OCI-LY1 (cell line): Measurements from ENCODE around the gene IL20RB.

Source experiments
- H2AFZ ChIP-seq: fragments of 200-600 bp; sonication (generic), shearing (Covaris generic); 2 replicates; pipeline ENCODE4 v1.6.0; 2014; ENCODE audit warnings: antibody characterized with exemption, mild to moderate bottlenecking, low read length
- H3F3A ChIP-seq: fragments of 200-600 bp; sonication (generic), shearing (Covaris generic); 2 replicates; pipeline ENCODE4 v1.6.0; 2014; ENCODE audit warnings: mild to moderate bottlenecking, antibody characterized with exemption, low read length, moderate library complexity; ENCODE audit not compliant: insufficient read depth
- H3K27ac ChIP-seq: fragments of 200-600 bp; sonication (generic); 2 replicates; pipeline ENCODE4 v1.5.1; 2014; ENCODE audit warnings: low read length, mixed run types, mild to moderate bottlenecking, low read depth; ENCODE audit not compliant: poor library complexity, severe bottlenecking
- H3K27me3 ChIP-seq: fragments of 200-600 bp; sonication (generic); 2 replicates; pipeline ENCODE4 v1.6.0; 2014; ENCODE audit warnings: antibody characterized with exemption, mild to moderate bottlenecking, low read length, moderate library complexity; ENCODE audit not compliant: insufficient read depth
- H3K36me3 ChIP-seq: fragments of 200-600 bp; sonication (generic); 2 replicates; pipeline ENCODE4 v1.6.1; 2014; ENCODE audit warnings: mild to moderate bottlenecking, antibody characterized with exemption, low read length, moderate library complexity, mixed read lengths; ENCODE audit not compliant: insufficient read depth
- H3K4me1 ChIP-seq: fragments of 200-600 bp; sonication (generic); 2 replicates; pipeline ENCODE4 v1.5.1; 2014; ENCODE audit warnings: mild to moderate bottlenecking, low read length, moderate library complexity; ENCODE audit not compliant: insufficient read depth, severe bottlenecking
- H3K4me2 ChIP-seq: fragments of 200-600 bp; sonication (generic), shearing (Covaris generic); 2 replicates; pipeline ENCODE4 v1.6.1; 2014; ENCODE audit warnings: low read length
- H3K4me3 ChIP-seq: fragments of 200-600 bp; sonication (generic); 2 replicates; pipeline ENCODE4 v1.5.1; 2014; ENCODE audit warnings: low read length, low read depth, mild to moderate bottlenecking, mixed read lengths; ENCODE audit not compliant: poor library complexity, severe bottlenecking
- H3K79me2 ChIP-seq: fragments of 200-600 bp; shearing (Covaris generic); 2 replicates; pipeline ENCODE4 v1.6.1; 2016; ENCODE audit warnings: mixed run types, low read length, mixed read lengths; ENCODE audit not compliant: insufficient read depth
- H3K9ac ChIP-seq: fragments of 200-600 bp; sonication (generic), shearing (Covaris generic); 2 replicates; pipeline ENCODE4 v1.6.1; 2014; ENCODE audit warnings: mild to moderate bottlenecking, low read length, mixed read lengths
- H3K9me2 ChIP-seq: fragments of 200-600 bp; sonication (generic), shearing (Covaris generic); 2 replicates; pipeline ENCODE4 v1.6.1; 2014; ENCODE audit warnings: low read depth, mild to moderate bottlenecking, low read length, mixed read lengths
- H3K9me3 ChIP-seq: fragments of 200-600 bp; shearing (Covaris generic); 2 replicates; pipeline ENCODE4 v1.6.1; 2014; ENCODE audit warnings: low read length, mixed read lengths
- H4K20me1 ChIP-seq: fragments of 200-600 bp; sonication (generic), shearing (Covaris generic); 2 replicates; pipeline ENCODE4 v1.6.0; 2016; ENCODE audit warnings: mild to moderate bottlenecking, low read length; ENCODE audit not compliant: insufficient read depth
- EZH2 ChIP-seq: fragments of 200-600 bp; sonication (generic), shearing (Covaris generic); IDR thresholded peaks from 2 replicates; pipeline ENCODE4 v1.8.0; 2017; ENCODE audit warnings: borderline replicate concordance, mixed run types, mild to moderate bottlenecking, antibody characterized with exemption, low read length, moderate library complexity, mixed read lengths
- TF ChIP-seq, protein P1 (sequence below): fragments of 200-600 bp; sonication (generic), shearing (Covaris generic); IDR thresholded peaks from 2 replicates; pipeline ENCODE4 v1.5.1; 2017; ENCODE audit warnings: mild to moderate bottlenecking, antibody characterized with exemption, low read length, moderate library complexity, mixed read lengths

Gene IL20RB

DNA sequence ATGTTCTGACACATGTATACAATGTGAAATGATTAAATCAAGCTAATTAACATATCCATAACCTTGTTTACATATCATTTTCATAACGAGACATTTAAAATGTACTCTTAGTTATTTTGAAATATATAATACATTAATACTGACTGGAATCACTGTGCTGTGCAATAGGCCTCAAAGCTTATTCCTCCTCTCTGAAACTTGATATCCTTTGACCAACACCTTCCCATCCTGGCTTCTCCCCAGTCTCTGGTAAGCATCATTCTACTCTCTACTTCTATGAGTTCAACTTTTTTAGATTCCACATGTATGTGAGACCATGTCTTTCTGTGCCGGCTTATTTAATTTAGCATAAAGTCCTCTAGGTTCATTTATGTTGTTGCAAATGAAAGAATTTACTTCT lies 47.1 kb upstream of the IL20RB start:
- peaks cover 41% of the 10 kb centered on the region for H3K36me3 ChIP-seq

DNA sequence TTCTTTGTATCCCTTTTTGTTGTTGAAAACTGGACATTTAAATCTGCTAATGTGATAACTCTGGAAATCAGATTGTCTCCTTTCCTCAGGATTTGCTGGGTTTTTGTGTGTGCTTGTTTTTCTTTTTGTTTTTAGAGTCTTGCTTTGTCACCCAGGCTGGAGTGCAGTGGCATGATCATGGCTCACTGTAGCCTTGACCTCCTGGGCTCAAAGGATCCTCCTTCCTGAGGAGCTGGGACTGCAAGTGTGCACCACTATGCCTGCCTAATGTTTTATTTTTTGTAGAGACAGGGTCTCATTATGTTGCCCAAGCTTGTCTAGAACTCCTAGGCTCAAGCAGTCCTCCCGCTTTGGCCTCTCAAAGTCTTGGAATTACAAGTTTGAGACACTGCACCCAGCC lies 44.6 kb upstream of the IL20RB start:
- Histone ChIP-seq H3K9me3 (peaks cover 15% of the 10 kb centered on the region), H3K27ac (no peak overlapping the region), H3K4me3 (no peak overlapping the region), H4K20me1 (no peaks in the 10 kb centered on the region), H3K27me3 (no peaks in the 10 kb centered on the region), H3F3A (no peaks in the 10 kb centered on the region), H2AFZ (no peak overlapping the region), H3K4me1 (peaks cover 23% of the 10 kb centered on the region), H3K9ac (no peak overlapping the region), H3K9me2 (no peaks in the 10 kb centered on the region), H3K36me3 (peaks cover 49% of the 10 kb centered on the region), H3K4me2 (no peak overlapping the region), H3K79me2 (peaks cover 96% of the 10 kb centered on the region)
- TF ChIP-seq, protein P1, sequence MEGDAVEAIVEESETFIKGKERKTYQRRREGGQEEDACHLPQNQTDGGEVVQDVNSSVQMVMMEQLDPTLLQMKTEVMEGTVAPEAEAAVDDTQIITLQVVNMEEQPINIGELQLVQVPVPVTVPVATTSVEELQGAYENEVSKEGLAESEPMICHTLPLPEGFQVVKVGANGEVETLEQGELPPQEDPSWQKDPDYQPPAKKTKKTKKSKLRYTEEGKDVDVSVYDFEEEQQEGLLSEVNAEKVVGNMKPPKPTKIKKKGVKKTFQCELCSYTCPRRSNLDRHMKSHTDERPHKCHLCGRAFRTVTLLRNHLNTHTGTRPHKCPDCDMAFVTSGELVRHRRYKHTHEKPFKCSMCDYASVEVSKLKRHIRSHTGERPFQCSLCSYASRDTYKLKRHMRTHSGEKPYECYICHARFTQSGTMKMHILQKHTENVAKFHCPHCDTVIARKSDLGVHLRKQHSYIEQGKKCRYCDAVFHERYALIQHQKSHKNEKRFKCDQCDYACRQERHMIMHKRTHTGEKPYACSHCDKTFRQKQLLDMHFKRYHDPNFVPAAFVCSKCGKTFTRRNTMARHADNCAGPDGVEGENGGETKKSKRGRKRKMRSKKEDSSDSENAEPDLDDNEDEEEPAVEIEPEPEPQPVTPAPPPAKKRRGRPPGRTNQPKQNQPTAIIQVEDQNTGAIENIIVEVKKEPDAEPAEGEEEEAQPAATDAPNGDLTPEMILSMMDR, result no peak
- TF ChIP-seq EZH2, result no peak

More for the DNA sequence above, 47.1 kb upstream of the IL20RB start:
- no peak overlapping the region for H3K4me3 ChIP-seq
- H2AFZ ChIP-seq, result no peak overlapping the region
- peaks cover 23% of the 10 kb centered on the region for H3K4me1 ChIP-seq
- TF ChIP-seq, protein P1, result no peak
- TF ChIP-seq EZH2, result no peak
- H3F3A ChIP-seq, result no peaks in the 10 kb centered on the region
- no peaks in the 10 kb centered on the region for H3K27me3 ChIP-seq
- H3K9ac ChIP-seq, result no peak overlapping the region
- H3K79me2 ChIP-seq, result peaks cover 97% of the 10 kb centered on the region
- no peak overlapping the region for H3K27ac ChIP-seq
- H3K4me2 ChIP-seq, result no peak overlapping the region
- no peaks in the 10 kb centered on the region for H4K20me1 ChIP-seq
- H3K9me3 ChIP-seq, result peaks cover 15% of the 10 kb centered on the region
- H3K9me2 ChIP-seq, result no peaks in the 10 kb centered on the region

GRCh38 chr3:136914739-136915138 lies 43.0 kb upstream of the IL20RB start:
- Histone ChIP-seq H3K9ac (no peak overlapping the region), H3K36me3 (peaks cover 61% of the 10 kb centered on the region), H3K9me2 (no peaks in the 10 kb centered on the region), H4K20me1 (no peaks in the 10 kb centered on the region), H2AFZ (no peak overlapping the region), H3K9me3 (peaks cover 15% of the 10 kb centered on the region), H3K27ac (no peak overlapping the region), H3K4me1 (peaks cover 21% of the 10 kb centered on the region), H3K27me3 (no peaks in the 10 kb centered on the region), H3K4me2 (no peak overlapping the region), H3F3A (no peaks in the 10 kb centered on the region), H3K4me3 (no peak overlapping the region), H3K79me2 (peaks cover 96% of the 10 kb centered on the region)
- no peak for TF ChIP-seq EZH2
- TF ChIP-seq, protein P1, result no peak
